ENCODE results near the gene TTBK2. TPM values are rescaled to one million over a fixed set of nuclear protein-coding genes. Genes with fewer than 3 reads are reported as not detected.

The TTBK2 gene
- total RNA-seq, 4 donors from 2014 or later: 7.9 to 78.2 (median 18.2) TPM

DNA sequence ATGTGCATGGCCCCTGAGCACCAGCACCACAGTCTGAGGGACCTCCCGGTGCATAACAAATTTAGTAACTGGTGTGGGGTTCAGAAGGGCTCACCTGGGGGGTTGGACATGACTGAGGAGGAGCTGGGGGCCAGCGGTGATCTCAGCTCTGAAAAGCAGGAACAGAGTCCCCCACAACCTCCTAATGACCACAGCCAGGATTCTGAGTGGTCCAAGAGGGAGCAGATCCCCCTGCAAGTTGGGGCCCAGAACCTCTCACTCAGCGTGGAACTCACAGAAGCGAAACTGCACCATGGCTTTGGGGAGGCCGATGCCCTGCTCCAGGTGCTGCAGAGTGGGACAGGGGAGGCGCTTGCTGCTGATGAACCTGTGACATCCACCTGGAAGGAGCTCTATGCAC is 226.6 kb downstream of the TTBK2 start:
- Histone ChIP-seq H3K36me3 (no peaks in the 10 kb centered on the region), H3K27ac (no peak overlapping the region), H3K27me3 (no peaks in the 10 kb centered on the region), H3K4me3 (no peak overlapping the region), H3K4me1 (no peaks in the 10 kb centered on the region), H3K9me3 (no peaks in the 10 kb centered on the region)
- TF ChIP-seq, protein P1, sequence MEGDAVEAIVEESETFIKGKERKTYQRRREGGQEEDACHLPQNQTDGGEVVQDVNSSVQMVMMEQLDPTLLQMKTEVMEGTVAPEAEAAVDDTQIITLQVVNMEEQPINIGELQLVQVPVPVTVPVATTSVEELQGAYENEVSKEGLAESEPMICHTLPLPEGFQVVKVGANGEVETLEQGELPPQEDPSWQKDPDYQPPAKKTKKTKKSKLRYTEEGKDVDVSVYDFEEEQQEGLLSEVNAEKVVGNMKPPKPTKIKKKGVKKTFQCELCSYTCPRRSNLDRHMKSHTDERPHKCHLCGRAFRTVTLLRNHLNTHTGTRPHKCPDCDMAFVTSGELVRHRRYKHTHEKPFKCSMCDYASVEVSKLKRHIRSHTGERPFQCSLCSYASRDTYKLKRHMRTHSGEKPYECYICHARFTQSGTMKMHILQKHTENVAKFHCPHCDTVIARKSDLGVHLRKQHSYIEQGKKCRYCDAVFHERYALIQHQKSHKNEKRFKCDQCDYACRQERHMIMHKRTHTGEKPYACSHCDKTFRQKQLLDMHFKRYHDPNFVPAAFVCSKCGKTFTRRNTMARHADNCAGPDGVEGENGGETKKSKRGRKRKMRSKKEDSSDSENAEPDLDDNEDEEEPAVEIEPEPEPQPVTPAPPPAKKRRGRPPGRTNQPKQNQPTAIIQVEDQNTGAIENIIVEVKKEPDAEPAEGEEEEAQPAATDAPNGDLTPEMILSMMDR (IDR thresholded peaks at IDR 0.05): no peak
- TF ChIP-seq POLR2AphosphoS5 (IDR thresholded peaks at IDR 0.05) (no peak), EP300 (IDR thresholded peaks at IDR 0.05; ENCODE audit: low read depth) (no peak), POLR2A (IDR thresholded peaks at IDR 0.05) (no peak)
- in situ Hi-C loops (cut with MboI; ENCODE audit: low pct_ligation_motif_present in 1 of 4, low pct_unique_long_range_greater_than_20kb in 1 of 4, low sequenced_read_pairs in 3 of 4): no loop called here
- no peak for DNase-seq
- WGBS, 2 donors (ENCODE audit: low coverage in 1 of 2): 97% methylated on average over 5 of the region's 6 CpGs; no CpG with 5 or more reads in 1 of the 2 donors
- intact Hi-C loops (cut with DNase I; ENCODE audit: low total_unique reads): no loop called here

DNA sequence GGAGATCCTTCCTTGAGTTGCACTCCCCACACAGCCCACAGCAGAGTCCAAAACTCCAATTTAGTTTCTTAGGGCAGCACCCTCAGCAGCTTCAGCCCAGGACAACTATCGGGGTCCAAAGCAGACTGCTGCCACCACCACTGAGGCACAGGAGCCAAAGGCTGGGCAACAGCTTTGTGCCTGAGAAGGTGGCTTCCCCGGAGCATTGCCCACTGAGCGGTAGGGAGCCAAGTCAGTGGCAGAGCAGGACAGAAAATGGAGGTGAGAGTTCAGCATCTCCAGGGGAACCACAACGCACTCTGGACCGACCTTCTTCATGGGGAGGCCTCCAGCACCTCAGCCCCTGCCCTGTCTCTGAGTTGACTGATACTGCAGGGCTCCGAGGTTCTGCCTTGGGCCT is 227.1 kb downstream of the TTBK2 start:
- Histone ChIP-seq H3K4me1 (no peaks in the 10 kb centered on the region), H3K27ac (no peak overlapping the region), H3K9me3 (no peaks in the 10 kb centered on the region), H3K36me3 (no peaks in the 10 kb centered on the region), H3K4me3 (no peak overlapping the region), H3K27me3 (no peaks in the 10 kb centered on the region)
- 94% methylated on average over 5 of the region's 6 CpGs; no CpG with 5 or more reads in 1 of the 2 donors for WGBS, 2 donors (ENCODE audit: low coverage in 1 of 2)
- in situ Hi-C loops (cut with MboI; ENCODE audit: low pct_ligation_motif_present in 1 of 4, low pct_unique_long_range_greater_than_20kb in 1 of 4, low sequenced_read_pairs in 3 of 4): no loop called here
- DNase-seq: no peak
- TF ChIP-seq POLR2A (IDR thresholded peaks at IDR 0.05): no peak
- intact Hi-C loops (cut with DNase I; ENCODE audit: low total_unique reads): no loop called here

DNA sequence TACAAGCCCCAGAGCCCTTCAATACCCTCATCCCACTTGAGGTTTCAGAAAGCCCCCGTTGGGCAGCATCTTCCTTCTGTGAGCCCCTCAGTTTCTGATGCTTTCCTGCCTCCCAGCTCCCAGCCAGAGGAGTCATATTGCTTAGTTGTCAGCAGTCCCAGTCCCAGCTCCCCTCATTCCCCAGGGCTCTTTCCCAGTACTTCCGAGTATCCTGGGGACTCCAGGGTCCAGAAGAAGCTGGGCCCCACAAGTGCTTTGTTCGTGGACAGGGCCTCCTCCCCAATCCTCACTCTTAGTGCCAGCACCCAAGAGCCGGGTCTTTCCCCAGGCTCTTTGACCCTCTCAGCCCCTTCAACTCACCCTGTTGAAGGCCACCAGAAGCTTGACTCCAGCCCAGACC is 227.6 kb downstream of the TTBK2 start:
- intact Hi-C loops (cut with DNase I; ENCODE audit: low total_unique reads): no loop called here
- TF ChIP-seq, protein P1 (IDR thresholded peaks at IDR 0.05): no peak
- TF ChIP-seq POLR2A (IDR thresholded peaks at IDR 0.05) (no peak), EP300 (IDR thresholded peaks at IDR 0.05; ENCODE audit: low read depth) (no peak), POLR2AphosphoS5 (IDR thresholded peaks at IDR 0.05) (no peak)
- no peaks in the 10 kb centered on the region for H3K36me3 ChIP-seq

DNA sequence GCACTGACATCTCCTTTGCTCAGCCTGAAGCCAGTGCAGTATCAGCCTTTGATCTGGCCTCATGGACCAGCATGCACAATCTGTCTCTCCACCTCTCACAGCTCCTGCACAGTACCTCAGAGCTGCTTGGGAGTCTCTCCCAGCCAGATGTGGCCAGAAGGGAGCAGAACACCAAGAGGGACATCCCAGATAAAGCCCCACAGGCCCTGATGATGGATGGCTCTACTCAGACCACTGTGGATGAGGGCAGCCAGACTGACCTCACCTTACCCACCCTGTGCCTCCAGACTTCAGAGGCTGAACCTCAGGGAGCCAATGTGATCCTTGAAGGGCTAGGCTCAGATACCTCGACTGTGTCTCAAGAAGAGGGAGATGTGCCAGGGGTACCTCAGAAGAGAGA is 228.0 kb downstream of the TTBK2 start:
- H3K36me3 ChIP-seq: peaks cover 0 to 3% (median 0%) of the 10 kb centered on the region in 4 donors
- H3K27me3 ChIP-seq: no peaks in the 10 kb centered on the region
- no peak for TF ChIP-seq POLR2AphosphoS5 (IDR thresholded peaks at IDR 0.05)
- no peak for TF ChIP-seq EP300 (IDR thresholded peaks at IDR 0.05; ENCODE audit: low read depth)
- TF ChIP-seq, protein P1 (IDR thresholded peaks at IDR 0.05): no peak
- TF ChIP-seq POLR2A (IDR thresholded peaks at IDR 0.05): no peak
- DNase-seq: no peak
- in situ Hi-C loops (cut with MboI; ENCODE audit: low pct_ligation_motif_present in 1 of 4, low pct_unique_long_range_greater_than_20kb in 1 of 4, low sequenced_read_pairs in 3 of 4): no loop called here
- no peak overlapping the region for H3K4me3 ChIP-seq
- H3K9me3 ChIP-seq: no peaks in the 10 kb centered on the region
- H3K27ac ChIP-seq: no peak overlapping the region
- 75% methylated on average over 1 of the region's 1 CpG; no CpG with 5 or more reads in 1 of the 2 donors for WGBS, 2 donors (ENCODE audit: low coverage in 1 of 2)
- no peaks in the 10 kb centered on the region for H3K4me1 ChIP-seq
- intact Hi-C loops (cut with DNase I; ENCODE audit: low total_unique reads): no loop called here

More for the DNA sequence above, 227.6 kb downstream of the TTBK2 start:
- Histone ChIP-seq H3K27ac (no peak overlapping the region), H3K4me3 (no peak overlapping the region), H3K4me1 (no peaks in the 10 kb centered on the region), H3K27me3 (no peaks in the 10 kb centered on the region), H3K9me3 (no peaks in the 10 kb centered on the region)
- no peak for DNase-seq
- 86% methylated on average over 4 of the region's 4 CpGs; no CpG with 5 or more reads in 1 of the 2 donors for WGBS, 2 donors (ENCODE audit: low coverage in 1 of 2)
- in situ Hi-C loops (cut with MboI; ENCODE audit: low pct_ligation_motif_present in 1 of 4, low pct_unique_long_range_greater_than_20kb in 1 of 4, low sequenced_read_pairs in 3 of 4): no loop called here

DNA sequence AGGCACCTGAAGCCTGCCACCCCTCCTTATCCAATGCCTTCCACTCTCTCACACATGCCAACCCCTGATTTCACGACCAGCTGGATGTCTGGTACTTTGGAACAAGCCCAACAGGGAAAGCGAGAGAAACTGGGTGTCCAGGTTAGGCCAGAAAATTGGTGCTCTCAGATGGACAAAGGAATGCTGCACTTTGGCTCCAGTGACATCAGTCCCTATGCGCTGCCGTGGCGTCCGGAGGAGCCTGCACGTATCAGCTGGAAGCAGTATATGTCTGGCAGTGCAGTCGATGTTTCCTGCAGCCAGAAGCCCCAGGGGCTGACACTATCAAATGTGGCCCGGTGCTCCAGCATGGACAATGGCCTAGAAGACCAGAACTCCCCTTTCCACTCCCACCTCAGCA is 228.8 kb downstream of the TTBK2 start:
- H3K9me3 ChIP-seq: no peaks in the 10 kb centered on the region

More for the DNA sequence above, 228.8 kb downstream of the TTBK2 start:
- H3K36me3 ChIP-seq: peaks cover 0 to 6% (median 0%) of the 10 kb centered on the region in 4 donors
- TF ChIP-seq, protein P1 (IDR thresholded peaks at IDR 0.05): no peak
- no peak for TF ChIP-seq POLR2AphosphoS5 (IDR thresholded peaks at IDR 0.05)
- TF ChIP-seq EP300 (IDR thresholded peaks at IDR 0.05; ENCODE audit: low read depth): no peak
- no peak for TF ChIP-seq POLR2A (IDR thresholded peaks at IDR 0.05)
- DNase-seq: no peak
- no peaks in the 10 kb centered on the region for H3K27me3 ChIP-seq
- intact Hi-C loops (cut with DNase I; ENCODE audit: low total_unique reads): no loop called here
- H3K4me1 ChIP-seq: no peaks in the 10 kb centered on the region
- H3K27ac ChIP-seq: no peak overlapping the region
- in situ Hi-C loops (cut with MboI; ENCODE audit: low pct_ligation_motif_present in 1 of 4, low pct_unique_long_range_greater_than_20kb in 1 of 4, low sequenced_read_pairs in 3 of 4): no loop called here
- no peak overlapping the region for H3K4me3 ChIP-seq
- WGBS, 2 donors (ENCODE audit: low coverage in 1 of 2): 92% methylated on average over 9 of the region's 9 CpGs; no CpG with 5 or more reads in 1 of the 2 donors

Measured in transverse colon (tissue), 4 donors.